GM21381 (cell line): Measurements from ENCODE around the gene SIPA1L3.

Experiments
- ATAC-seq: cut with Tn5 transposase; IDR thresholded peaks from one replicate; pipeline ENCODE4 v1.9.1; 2021; ENCODE audit warnings: mild to moderate bottlenecking, moderate library complexity; ENCODE audit not compliant: unreplicated experiment

The SIPA1L3 gene

DNA sequence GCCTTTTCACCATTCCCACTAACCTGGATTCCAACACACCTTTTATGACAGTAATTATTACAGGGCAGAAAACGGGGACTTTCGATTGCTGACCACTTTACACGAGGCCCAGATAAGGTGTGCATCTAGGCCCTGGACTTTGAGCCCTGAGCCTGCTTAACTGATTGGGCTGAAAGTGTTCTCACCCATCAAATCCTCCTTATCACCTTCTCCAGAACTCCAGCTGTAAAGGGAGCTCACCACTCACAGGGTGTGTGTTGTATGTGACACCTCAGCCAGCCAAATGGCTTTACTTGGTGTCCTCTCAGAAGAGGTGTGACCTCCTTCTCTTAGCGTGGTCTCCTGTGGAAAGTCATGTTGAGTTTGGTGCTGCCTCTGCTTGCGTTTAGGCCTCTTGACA lies 36.5 kb downstream of the SIPA1L3 start:
- ATAC-seq, result no peak

DNA sequence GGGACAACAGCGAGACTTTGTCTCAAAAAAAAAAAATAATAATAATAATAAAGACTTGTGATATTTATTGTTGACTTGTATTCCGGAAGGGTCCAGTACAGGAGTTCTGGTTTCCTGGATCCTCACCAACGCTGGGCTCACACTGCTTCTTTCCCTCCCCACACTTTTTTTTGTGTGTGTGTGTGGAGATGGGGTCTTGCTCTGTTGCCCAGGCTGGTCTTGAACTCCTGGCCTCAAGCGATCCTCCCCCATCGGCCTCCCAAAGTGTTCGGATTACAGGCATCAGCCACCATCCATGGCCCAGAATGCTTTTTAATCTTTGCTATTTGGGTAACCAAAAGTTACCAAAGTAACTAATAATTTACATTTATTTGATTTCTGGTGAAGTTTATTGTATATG lies 39.1 kb downstream of the SIPA1L3 start:
- ATAC-seq, result no peak

DNA sequence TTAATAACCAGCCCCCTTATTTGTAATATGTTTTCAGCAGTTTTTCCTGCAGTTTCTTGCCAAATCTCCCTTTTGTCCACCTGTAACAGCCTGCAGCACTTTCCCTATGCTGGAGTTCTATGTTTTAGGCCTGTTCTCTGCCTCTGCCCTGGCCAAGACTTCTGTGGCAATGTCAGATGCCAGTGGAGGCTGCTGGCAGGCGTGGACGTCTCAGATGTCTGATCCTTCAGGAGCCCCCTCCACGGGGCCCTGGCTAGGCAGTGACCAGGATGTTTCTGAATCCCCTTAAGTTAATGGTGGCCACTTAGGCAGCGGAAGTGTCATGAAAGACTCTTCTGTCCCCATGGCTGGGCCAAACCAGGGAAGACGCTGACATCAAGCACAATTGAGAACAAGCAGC lies 40.8 kb downstream of the SIPA1L3 start:
- ATAC-seq, result no peak

DNA sequence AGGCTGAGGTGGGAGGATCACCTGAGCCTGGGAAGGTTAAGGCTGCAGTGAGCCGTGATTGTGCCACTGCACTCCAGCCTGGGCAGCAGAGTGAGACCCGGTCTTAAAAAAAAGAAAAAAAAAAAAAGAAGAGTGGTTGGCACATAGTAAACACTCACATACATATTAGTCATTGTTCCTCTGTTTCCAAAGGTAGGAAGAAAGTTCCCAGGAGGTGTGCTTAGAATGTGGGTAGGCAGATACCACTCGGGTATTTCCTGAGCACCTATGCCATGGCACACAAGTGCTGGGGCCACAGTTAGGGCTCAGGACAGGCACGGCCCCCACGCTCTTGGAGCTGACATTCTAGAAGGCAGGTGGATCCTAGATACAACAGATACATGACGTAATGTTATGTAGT lies 41.4 kb downstream of the SIPA1L3 start:
- no peak for ATAC-seq

DNA sequence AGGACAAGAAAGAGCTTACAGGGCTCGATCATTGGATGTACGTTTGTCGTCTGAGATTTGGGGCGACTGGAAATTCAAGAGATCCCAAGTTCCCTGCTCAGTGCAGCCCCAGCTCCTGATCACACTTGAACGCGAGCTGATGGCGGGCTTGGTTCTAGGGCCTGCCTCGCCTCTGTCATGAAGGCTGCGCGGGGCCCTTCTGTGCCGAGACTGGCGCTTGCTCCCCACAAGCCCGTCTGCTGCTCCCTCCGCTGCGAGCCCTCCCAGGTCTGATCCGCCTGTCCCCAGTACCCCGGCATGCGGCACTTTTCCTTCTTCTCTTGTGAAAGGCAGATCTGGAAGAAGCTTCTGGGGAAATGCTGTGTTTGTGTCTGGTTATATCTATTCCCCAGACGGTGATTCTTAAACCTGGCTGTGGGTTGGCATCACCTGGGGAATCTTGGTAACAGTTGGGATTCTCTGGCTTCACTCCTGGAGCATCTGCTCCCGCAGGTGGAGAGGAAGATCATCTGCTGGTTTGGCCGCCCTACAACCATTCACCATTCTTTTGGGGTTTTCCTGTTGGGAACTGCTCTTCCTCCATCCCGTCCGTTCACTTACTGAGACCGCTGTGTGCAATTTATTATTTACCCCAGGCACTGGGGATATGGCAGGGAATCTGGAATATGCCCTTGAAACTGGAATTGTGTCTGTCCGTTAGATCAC lies 43.6 kb downstream of the SIPA1L3 start:
- no peak for ATAC-seq

DNA sequence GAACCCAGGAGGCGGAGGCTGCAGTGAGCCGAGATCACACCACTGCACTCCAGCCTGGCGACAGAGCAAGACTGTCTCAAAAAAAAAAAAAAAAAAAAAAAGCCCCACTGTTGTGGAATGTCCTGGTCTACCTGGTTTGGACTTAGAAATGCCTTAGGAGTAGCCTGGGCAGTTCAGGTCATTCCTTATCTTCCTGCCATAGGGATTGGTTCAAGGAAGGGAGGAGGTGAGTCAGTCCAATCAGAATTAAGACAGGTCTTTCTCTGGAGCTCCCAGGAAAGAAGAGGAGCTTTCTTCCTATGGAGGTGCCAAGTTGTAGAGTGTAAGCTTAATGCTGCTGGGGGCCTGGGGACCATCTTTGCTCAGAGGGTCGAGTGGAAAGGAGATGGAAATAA lies 44.8 kb downstream of the SIPA1L3 start:
- ATAC-seq, result no peak

DNA sequence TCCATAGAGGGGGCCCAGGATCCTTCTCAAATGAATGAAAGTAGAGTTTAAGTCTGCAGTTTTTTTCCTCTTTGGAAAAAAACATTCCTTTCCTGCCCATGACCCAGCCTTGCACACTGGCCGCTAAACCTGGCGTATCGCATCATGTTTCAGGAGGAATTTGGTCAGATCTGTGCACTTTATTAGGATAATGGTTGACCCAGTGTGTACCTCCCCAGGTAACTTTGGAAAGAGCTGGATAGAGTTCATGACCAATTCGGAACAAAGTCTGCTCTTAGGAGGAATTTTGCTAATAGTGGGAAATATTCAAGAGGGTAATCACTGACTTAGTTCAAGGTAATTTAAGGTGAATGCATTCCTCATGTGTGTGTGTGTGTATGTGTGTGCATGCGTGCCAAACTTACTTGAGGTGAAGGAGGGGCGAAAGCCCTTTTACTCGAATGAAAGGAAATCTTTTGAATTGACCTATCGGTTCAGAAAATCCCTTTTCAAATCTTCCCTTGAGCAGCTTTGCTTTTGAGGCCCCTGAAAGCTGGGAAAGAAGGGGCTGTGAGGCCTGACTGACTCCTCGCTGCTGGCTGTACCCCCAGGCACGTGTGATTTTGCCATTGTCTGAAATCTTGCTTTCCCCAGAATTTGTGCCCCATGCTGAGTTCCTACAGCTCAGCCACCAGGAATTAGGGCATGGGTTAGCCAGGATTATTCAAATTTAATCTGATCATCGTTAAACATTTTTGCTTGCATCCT lies 46.3 kb downstream of the SIPA1L3 start:
- ATAC-seq, result no peak

DNA sequence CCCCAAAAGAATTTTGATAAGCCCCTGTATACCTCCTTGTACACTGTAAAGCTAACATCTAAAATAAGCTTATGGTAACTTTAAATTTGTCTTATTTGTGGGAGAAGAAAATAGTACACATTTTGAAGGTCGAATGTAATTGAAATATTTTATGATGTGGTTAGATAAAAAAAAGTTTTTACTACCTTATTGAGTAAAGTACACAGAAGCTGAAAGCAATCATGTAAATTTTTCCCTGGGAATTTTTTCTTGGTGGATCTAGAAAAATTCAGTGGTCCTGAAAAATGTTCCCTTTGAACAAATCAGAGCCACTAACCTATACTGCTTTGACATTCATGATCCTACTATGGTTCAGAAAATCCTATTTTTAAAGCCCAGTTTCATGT lies 46.9 kb downstream of the SIPA1L3 start:
- no peak for ATAC-seq

DNA sequence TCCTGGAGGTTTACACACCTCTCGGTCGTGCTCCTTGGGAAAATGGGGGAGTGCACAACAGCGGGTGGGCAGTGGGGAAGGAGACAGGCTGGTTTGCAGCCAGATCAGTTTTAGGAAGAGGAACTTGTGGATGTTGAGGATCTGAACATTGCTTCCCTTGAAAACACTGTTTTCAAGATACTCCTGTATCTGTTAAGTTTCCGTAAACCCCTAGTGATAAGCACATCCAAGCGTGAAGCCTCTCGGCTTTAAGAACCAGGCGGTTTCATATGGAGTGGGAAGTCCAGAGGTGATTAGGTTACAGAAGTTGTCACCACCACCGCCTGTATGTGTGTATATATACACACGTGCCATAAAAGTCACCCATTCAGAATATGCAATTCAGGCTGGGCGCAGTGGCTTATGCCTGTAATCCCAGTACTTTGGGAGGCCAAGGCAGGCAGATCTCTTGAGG lies 47.4 kb downstream of the SIPA1L3 start:
- no peak for ATAC-seq

DNA sequence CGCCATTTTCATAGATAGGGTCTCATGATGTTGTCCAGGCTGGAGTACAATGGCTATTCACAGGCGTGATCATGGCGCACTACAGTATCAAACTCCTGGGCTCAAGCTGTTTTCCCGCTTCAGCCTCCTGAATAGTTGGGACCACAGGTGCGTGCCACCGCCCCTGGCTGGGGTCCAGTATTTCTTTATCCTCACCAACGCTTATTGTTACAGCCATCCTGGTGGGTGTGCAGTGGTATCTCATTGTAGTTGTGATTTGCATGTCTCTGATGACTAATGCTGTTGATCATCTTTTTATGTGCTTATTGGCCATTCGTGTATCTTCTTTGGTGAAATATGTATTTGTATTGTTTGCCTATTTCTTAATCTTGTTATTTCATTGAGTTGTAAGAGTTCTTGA lies 49.0 kb downstream of the SIPA1L3 start:
- ATAC-seq, result no peak

DNA sequence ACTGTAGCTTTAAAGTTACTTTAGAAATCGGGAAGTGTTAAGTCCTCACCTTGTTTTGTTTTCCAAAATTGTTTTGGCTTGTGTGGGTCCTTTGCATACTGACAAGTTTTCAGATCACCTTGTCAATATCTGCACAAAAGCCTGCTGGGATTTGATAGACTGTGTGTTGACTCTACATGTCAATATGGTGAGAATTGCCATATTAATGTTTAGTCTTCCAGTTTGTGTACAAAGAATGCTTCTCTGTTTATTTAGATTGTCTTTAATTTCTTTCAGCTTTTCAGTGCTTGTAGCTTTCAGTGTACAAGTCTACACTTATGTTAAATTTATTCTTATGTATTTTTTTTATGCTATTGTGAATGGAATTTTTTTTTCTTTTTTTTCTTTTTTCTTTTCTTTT lies 50.2 kb downstream of the SIPA1L3 start:
- no peak for ATAC-seq

DNA sequence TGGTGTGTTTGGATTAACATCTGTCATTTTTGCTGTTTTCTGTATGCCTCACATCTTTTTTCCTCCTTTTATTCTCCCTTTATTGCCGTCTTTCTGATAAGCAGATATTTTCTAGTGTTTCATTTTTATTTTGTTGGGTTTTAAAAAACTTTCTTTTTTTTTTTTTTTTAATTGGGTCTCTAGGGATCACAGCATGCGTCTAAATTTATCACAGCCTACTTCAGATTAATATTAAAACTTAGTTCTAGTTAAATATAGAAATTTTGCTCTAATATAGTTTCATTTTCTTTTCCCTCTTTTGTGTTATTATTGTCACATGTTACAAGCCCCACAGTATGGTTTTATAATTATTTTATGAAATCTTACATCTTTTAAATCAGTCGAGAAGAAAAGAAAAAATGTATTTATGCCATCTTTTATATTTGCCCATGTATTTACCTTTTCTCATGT lies 52.7 kb downstream of the SIPA1L3 start:
- ATAC-seq, result no peak

DNA sequence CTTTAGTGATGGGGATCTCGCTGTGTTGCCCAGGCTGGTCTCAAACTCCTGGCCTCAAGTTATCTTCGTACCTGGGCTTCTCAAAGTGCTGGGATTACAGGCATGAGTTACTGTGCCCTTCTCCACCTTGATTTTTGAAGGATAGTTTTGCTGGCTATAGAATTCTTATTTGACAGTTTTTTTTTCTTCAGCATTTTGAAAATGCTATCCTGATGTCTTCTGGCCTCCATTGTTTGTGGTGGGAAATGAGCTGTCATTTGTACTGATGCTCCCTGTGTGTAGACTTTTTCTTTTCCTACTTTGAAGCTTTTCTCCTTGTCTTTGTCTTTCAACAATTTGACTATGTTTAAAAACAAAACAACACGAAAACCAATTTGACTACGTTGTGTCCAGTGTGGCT lies 54.2 kb downstream of the SIPA1L3 start:
- ATAC-seq, result no peak

DNA sequence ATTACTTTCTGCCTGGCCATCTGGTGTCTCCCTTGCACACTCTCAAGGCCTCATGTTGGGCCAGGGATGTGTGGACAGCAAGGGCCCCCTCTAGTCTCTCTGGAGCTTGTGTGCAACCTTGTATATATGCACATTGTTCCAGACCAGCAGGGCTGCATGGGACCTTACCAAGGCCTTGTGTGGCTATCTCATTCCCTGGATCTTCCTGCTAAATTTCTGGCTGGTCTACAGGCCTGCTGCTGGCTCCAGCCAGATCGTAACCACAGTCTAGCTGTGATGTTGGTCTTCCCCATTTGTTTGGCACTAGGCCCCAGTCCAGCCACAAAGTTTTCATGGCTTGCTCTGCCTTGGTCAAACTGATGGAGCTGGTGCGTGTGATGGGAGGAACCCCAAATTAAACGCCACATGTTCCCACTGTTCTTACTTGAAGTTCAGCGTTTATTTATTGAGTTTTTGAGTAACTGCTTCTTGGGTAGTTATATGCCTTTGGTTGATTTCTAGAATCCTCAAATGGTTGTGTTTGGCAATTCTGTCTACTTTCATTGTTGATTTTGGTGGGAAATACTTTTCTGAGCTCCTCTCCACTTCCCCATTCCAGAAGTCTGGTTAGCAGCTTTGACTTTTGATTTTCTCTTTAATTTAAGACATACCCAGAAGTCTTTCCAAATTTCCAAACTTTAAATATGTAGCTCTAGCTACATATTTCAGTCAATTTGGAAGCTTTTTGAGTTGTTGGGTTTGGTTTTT lies 56.4 kb downstream of the SIPA1L3 start:
- no peak for ATAC-seq

DNA sequence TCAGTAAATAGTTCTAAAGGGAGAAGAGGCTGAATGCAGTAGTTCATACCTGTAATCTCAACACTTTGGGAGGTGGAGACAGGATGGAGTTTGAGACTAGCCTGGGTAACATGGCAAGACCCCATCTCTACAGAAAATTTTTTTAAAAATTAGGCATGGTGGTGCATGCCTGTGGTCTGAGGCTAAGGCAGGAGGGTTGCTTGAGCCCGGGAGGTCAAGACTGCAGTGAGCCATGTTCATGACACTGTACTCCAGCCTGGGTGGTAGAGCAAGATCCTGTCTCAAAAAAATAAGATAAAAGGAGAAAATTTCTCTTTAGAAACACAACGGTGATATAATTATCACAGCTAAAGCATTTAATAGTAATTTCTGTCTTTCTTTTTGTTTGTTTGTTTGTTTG lies 57.1 kb downstream of the SIPA1L3 start:
- ATAC-seq, result no peak

DNA sequence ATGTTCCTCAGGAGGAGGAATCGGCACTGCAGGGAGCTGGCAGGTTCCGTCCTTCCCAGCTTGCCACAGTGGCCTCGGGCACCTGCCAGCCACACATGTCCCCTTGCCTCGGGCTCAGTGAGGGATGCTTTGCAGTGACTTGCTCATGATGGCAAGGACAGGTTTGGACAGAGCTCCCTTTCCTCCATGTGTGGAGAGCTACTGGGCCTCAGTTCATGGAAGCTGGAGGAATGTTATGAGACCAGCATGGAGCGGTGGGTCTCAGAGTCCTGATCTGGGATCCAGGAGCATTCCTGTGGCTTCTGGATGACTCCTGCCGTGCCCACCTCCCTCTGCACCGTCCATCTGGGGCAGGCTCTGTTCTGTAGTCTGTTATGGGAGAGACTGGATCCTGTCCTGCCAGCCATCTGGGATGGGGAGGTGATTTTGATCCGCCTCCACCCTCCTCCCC lies 59.2 kb downstream of the SIPA1L3 start:
- no peak for ATAC-seq

DNA sequence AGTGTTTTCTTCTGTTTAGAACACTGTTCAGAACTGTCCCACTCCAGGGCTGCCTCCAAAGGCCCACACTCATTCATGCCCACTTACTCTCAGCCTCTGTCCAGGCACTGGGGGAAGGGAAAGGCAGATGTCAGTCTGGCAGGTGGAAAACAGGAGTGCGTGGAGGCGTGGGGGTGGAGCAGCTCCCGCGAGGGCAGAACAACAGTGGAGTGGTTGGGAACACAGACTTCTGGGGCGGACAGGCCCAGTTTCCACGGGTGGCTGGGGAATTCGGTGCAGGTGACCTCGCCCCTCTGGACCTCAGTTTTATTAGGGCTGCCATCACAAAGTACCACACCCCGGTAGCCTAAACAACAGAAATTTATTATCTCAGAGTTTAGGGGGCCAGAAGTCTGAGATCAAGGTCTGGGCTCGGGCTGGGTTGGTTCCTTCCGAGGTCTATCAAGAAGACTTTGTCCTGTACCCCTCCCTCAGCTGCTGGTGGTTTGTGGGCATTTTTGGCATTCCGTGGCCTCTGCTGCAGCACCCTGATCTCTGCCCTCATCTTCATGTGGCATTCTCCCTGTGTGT lies 59.7 kb downstream of the SIPA1L3 start:
- ATAC-seq, result no peak

DNA sequence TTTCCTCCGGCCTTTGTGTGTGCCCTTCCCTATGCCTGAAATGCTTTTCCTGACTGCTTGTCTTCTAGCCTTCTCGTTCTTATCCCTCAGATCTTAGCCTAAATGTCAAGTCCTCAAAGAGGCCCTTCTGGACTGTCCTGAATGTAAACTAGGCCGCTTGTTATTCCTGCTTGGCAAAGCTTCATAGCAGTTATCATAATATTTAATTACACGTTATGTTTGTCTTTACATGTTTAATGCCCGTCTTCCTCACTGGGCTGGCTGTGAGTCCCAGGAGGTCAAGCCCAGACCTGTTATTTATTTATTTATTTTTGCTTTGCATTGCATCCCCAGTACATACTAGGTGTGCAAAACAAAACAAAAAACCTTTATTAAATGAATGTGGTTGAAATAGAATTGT lies 62.7 kb downstream of the SIPA1L3 start:
- ATAC-seq, result no peak

DNA sequence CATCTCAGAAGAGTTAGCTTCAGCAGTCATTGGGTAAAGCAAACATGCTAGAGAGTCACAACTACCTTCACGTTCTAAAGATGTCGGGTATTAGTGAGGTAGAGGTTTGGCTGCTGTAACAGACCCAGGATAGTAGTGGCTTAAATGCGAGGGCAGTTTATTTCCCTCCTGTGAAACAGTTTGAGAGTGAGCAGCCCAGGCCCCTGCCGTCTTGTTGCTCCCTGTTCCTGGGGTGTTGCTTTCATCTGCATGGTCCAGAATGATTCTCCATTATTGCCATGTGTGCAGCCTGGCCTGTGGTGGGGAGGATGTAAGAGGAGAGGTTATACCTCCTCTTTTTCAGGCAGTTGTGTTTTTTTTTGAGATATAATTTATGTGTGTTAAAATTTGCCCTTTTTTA lies 63.7 kb downstream of the SIPA1L3 start:
- ATAC-seq, result no peak

DNA sequence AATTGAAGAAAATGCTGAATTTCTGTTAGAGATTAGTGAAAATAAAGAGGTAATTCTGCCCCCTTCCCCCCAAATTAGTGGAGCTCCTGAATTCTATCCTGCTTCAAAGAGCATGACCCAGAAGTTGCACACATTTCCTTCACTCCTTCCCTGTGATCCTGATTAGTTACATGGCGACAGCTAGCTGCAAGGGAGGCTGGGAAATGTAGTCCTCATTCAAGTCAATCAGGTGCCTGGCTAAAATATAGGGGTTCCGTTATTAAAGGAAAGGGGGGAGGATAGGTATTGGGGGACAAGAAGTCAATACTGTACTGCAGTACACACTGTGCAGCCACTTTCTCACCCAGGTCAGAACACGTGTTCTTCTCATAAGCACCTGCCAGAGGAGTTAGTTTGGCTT lies 65.8 kb downstream of the SIPA1L3 start:
- ATAC-seq, result no peak

DNA sequence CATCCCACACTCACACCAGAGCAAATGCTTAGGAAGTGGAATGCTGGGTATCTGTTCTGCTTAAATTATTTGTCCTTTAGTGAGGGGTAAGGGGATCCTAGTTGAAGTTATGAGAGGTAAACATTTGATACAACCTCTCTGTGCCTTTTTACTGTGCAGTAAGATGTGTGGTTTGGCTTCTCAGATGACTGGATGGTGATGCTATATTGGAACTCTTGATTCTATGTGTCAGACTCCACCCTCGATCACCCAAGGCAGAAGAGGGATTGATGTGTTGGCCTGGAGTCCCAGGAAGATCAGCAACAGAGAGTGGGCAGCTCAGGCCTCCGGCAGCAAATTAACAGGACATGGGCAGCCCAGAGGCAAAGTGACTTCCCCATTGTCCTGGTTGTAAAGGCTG lies 66.7 kb downstream of the SIPA1L3 start:
- ATAC-seq, result no peak
